ENCODE data around the gene SMNDC1.

GRCh38 chr10:110277591-110277990 is 27.1 kb downstream of the SMNDC1 start:
- TF ChIP-seq POLR2A (IDR thresholded peaks at IDR 0.05) = no peak
- TF ChIP-seq CTCF (IDR thresholded peaks at IDR 0.05) = no peak
- TF ChIP-seq EP300 (IDR thresholded peaks at IDR 0.05) = no peak
- TF ChIP-seq POLR2AphosphoS5 (IDR thresholded peaks at IDR 0.05) = no peak

Measured in suprapubic skin (tissue), 4 donors.